SU-DHL-6 (cell line): ENCODE results near the gene SNX27.

Experiments
- H2AFZ ChIP-seq: fragments of 200-600 bp; sonication (generic); 2 replicates; pipeline ENCODE4 v1.6.1; 2014; ENCODE audit warnings: low read depth, mild to moderate bottlenecking, moderate library complexity, mixed read lengths, antibody characterized with exemption, low read length; ENCODE audit not compliant: severe bottlenecking
- H3F3A ChIP-seq: fragments of 200-600 bp; shearing (Covaris generic); 2 replicates; pipeline ENCODE4 v1.6.0; 2016; ENCODE audit warnings: antibody characterized with exemption, mild to moderate bottlenecking; ENCODE audit not compliant: insufficient read depth
- H3K27ac ChIP-seq: fragments of 200-600 bp; sonication (generic); 2 replicates; pipeline ENCODE4 v1.5.1; 2016; ENCODE audit warnings: low read depth, mild to moderate bottlenecking, low read length, moderate library complexity, mixed read lengths
- H3K27me3 ChIP-seq: fragments of 200-600 bp; sonication (generic), shearing (Covaris generic); 2 replicates; pipeline ENCODE4 v1.6.0; 2014; ENCODE audit warnings: mild to moderate bottlenecking, low read length
- H3K36me3 ChIP-seq: fragments of 200-600 bp; sonication (generic); 2 replicates; pipeline ENCODE4 v1.6.1; 2014; ENCODE audit warnings: mild to moderate bottlenecking, low read length, mixed read lengths
- H3K4me2 ChIP-seq: fragments of 300-600, 200-600 bp; shearing (Covaris generic), sonication (generic); 2 replicates; pipeline ENCODE4 v1.6.0; 2014; ENCODE audit warnings: low read length, low read depth, mild to moderate bottlenecking; ENCODE audit not compliant: poor library complexity, severe bottlenecking
- H3K4me3 ChIP-seq: fragments of 200-600 bp; sonication (generic); 2 replicates; pipeline ENCODE4 v1.5.1; 2014; ENCODE audit warnings: antibody characterized with exemption, low read length, mild to moderate bottlenecking, mixed read lengths; ENCODE audit not compliant: insufficient read depth, poor library complexity, severe bottlenecking
- H3K79me2 ChIP-seq: fragments of 200-600 bp; sonication (generic); 2 replicates; pipeline ENCODE4 v1.6.1; 2014; ENCODE audit warnings: mild to moderate bottlenecking, low read length, moderate library complexity; ENCODE audit not compliant: insufficient read depth
- H3K9ac ChIP-seq: fragments of 200-600 bp; sonication (generic); 2 replicates; pipeline ENCODE4 v1.7.0; 2014; ENCODE audit warnings: mild to moderate bottlenecking, low read length
- H3K9me2 ChIP-seq: fragments of 200-600 bp; sonication (generic); replicated peaks from 2 replicates; pipeline ENCODE4 v1.6.1; 2014; ENCODE audit warnings: low read length; ENCODE audit not compliant: insufficient read depth
- H3K9me3 ChIP-seq: fragments of 200-600 bp; sonication (generic); 2 replicates; pipeline ENCODE4 v1.6.1; 2014; ENCODE audit warnings: low read length, mixed read lengths; ENCODE audit not compliant: insufficient read depth
- H4K20me1 ChIP-seq: fragments of 200-600 bp; sonication (generic); 2 replicates; pipeline ENCODE4 v1.6.1; 2014; ENCODE audit warnings: low read depth, mild to moderate bottlenecking, antibody characterized with exemption, low read length, moderate library complexity, mixed read lengths
- CTCF ChIP-seq: fragments of 200-600 bp; sonication (generic); IDR thresholded peaks from one replicate; pipeline ENCODE4 v1.5.1; 2017; ENCODE audit warnings: antibody characterized with exemption, mild to moderate bottlenecking, low read length, moderate library complexity; ENCODE audit not compliant: insufficient read depth, poor library complexity, severe bottlenecking
- EZH2phosphoT487 ChIP-seq: fragments of 200-600 bp; sonication (generic), shearing (Covaris generic); conservative IDR thresholded peaks from 2 replicates; pipeline ENCODE4 v1.6.1; 2018; ENCODE audit warnings: mild to moderate bottlenecking, antibody characterized with exemption, low read length, moderate library complexity, mixed read lengths

The SNX27 gene

GRCh38 chr1:151574575-151575529 is 37.0 kb upstream of the SNX27 start:
- Histone ChIP-seq H4K20me1 (no peaks in the 10 kb centered on the region), H3K79me2 (no peaks in the 10 kb centered on the region), H3K27me3 (no peaks in the 10 kb centered on the region), H3K9ac (no peak overlapping the region), H3K27ac (no peak overlapping the region), H3K9me2 (no peaks in the 10 kb centered on the region), H3K36me3 (no peaks in the 10 kb centered on the region), H2AFZ (no peak overlapping the region), H3F3A (no peaks in the 10 kb centered on the region), H3K4me3 (no peak overlapping the region), H3K9me3 (no peaks in the 10 kb centered on the region), H3K4me2 (no peak overlapping the region)
- TF ChIP-seq CTCF (no peak), EZH2phosphoT487 (no peak)

- no peaks in the 10 kb centered on the region for H3K79me2 ChIP-seq
These were observed 34.7 kb upstream of the SNX27 start for GRCh38 chr1:151577173-151577572.

GRCh38 chr1:151578941-151579340 is 32.9 kb upstream of the SNX27 start:
- no peaks in the 10 kb centered on the region for H3K9me3 ChIP-seq
- H3K79me2 ChIP-seq = no peaks in the 10 kb centered on the region
- no peak overlapping the region for H3K4me2 ChIP-seq
- no peak overlapping the region for H3K4me3 ChIP-seq
- H3K27me3 ChIP-seq = no peaks in the 10 kb centered on the region
- H4K20me1 ChIP-seq = no peaks in the 10 kb centered on the region
- no peaks in the 10 kb centered on the region for H3F3A ChIP-seq
- no peak for TF ChIP-seq EZH2phosphoT487
- no peak for TF ChIP-seq CTCF
- no peaks in the 10 kb centered on the region for H3K36me3 ChIP-seq
- no peak overlapping the region for H2AFZ ChIP-seq
- H3K27ac ChIP-seq = no peak overlapping the region
- no peak overlapping the region for H3K9ac ChIP-seq
- H3K9me2 ChIP-seq = no peaks in the 10 kb centered on the region

More at GRCh38 chr1:151577173-151577572, 34.7 kb upstream of the SNX27 start:
- H3K27me3 ChIP-seq = no peaks in the 10 kb centered on the region
- H3F3A ChIP-seq = no peaks in the 10 kb centered on the region
- no peak overlapping the region for H3K4me3 ChIP-seq
- no peak overlapping the region for H3K9ac ChIP-seq
- no peaks in the 10 kb centered on the region for H3K36me3 ChIP-seq
- no peaks in the 10 kb centered on the region for H3K9me2 ChIP-seq
- TF ChIP-seq CTCF = no peak
- TF ChIP-seq EZH2phosphoT487 = no peak
- no peaks in the 10 kb centered on the region for H4K20me1 ChIP-seq
- H2AFZ ChIP-seq = no peak overlapping the region
- no peak overlapping the region for H3K4me2 ChIP-seq
- no peak overlapping the region for H3K27ac ChIP-seq
- H3K9me3 ChIP-seq = no peaks in the 10 kb centered on the region
